H1 (cell line): Measurements from ENCODE around the gene PCDHA5. TPM values are rescaled to one million over a fixed set of nuclear protein-coding genes. Genes with fewer than 3 reads are reported as not detected.

Experiments used
- CTCF ChIA-PET: fragments of 300-600 bp; sonication (Branson Sonifier 250); formaldehyde crosslinking; loops from one replicate; lab custom pipeline; 2021; ENCODE audit not compliant: partially characterized antibody; lab: Charles Lee
- POLR2A ChIA-PET: fragments of 300-600 bp; sonication (Branson Sonifier 250); formaldehyde crosslinking; loops from one replicate; lab custom pipeline; 2021; ENCODE audit warnings: inconsistent platforms; ENCODE audit not compliant: partially characterized antibody; lab: Charles Lee
- DNase-seq, 2 experiments: peaks; one replicate each; pipeline versions ENCODE4 v3.0.0 to v3.0.0-alpha.2; 2010 to 2022; ENCODE audit warnings: low spot score in 2 of 2, low read depth in 1 of 2, mixed read lengths in 1 of 2
- FAIRE-seq: peaks from 2 replicates; lab custom pipeline; 2011; peaks lifted over from hg19 to GRCh38; lab: Jason Lieb, UNC
- H2AFZ ChIP-seq: 2 replicates; pipeline ENCODE4 v1.8.1; 2012; ENCODE audit warnings: low read length, inconsistent platforms
- H2AK5ac ChIP-seq: 2 replicates; pipeline ENCODE4 v1.6.1; 2013; ENCODE audit warnings: low read depth, low read length
- H2BK120ac ChIP-seq: replicated peaks from 2 replicates; pipeline ENCODE3; 2013; ENCODE audit warnings: low read depth, low read length, inconsistent platforms
- H2BK12ac ChIP-seq: 2 replicates; pipeline ENCODE4 v1.6.1; 2013; ENCODE audit warnings: low read depth, low read length
- H2BK15ac ChIP-seq: 2 replicates; pipeline ENCODE4 v1.6.1; 2013; ENCODE audit warnings: low read length
- H2BK20ac ChIP-seq: 2 replicates; pipeline ENCODE4 v1.6.1; 2013; ENCODE audit warnings: low read length
- H2BK5ac ChIP-seq: 2 replicates; pipeline ENCODE4 v1.6.1; 2013; ENCODE audit warnings: low read depth, low read length
- H3K14ac ChIP-seq: 2 replicates; pipeline ENCODE4 v1.6.1; 2013; ENCODE audit warnings: inconsistent platforms; ENCODE audit not compliant: insufficient read length
- H3K18ac ChIP-seq: 2 replicates; pipeline ENCODE4 v1.6.1; 2013; ENCODE audit warnings: low read length; ENCODE audit errors: extremely low read depth
- H3K23ac ChIP-seq: 2 replicates; pipeline ENCODE4 v1.6.1; 2013; ENCODE audit warnings: inconsistent platforms; ENCODE audit not compliant: insufficient read length
- H3K23me2 ChIP-seq: 2 replicates; pipeline ENCODE4 v1.6.1; 2013; ENCODE audit warnings: low read depth, low read length
- H3K27ac ChIP-seq: 2 replicates; pipeline ENCODE4 v1.6.1; 2011; ENCODE audit warnings: low read depth, low read length, inconsistent platforms
- H3K27me3 ChIP-seq, 4 experiments: replicated peaks in 1 of 4; 1 replicate in 1 of 4; 2 replicates in 3 of 4; pipeline versions ENCODE4 v1.6.1 to v1.8.1; 2011 to 2013; ENCODE audit warnings: low read length in 3 of 4, mild to moderate bottlenecking in 3 of 4, inconsistent platforms in 2 of 4, mixed read lengths in 2 of 4, moderate library complexity in 1 of 4; ENCODE audit not compliant: control insufficient read depth in 3 of 4, insufficient read depth in 3 of 4; ENCODE audit errors: extremely low read depth in 1 of 4
- H3K36me3 ChIP-seq, 4 experiments: 2 replicates each; pipeline versions ENCODE4 v1.6.1 to v1.8.1; 2011 to 2013; ENCODE audit warnings: mild to moderate bottlenecking in 4 of 4, low read length in 3 of 4, moderate library complexity in 2 of 4, control low read depth in 1 of 4, inconsistent platforms in 1 of 4; ENCODE audit not compliant: insufficient read depth in 4 of 4, control insufficient read depth in 2 of 4
- H3K4ac ChIP-seq: replicated peaks from 2 replicates; pipeline ENCODE3; 2013; ENCODE audit warnings: low read length, low read depth, mixed read lengths, inconsistent platforms; ENCODE audit not compliant: insufficient read length
- H3K4me1 ChIP-seq, 4 experiments: replicated peaks in 1 of 4; 1 replicate in 1 of 4; 2 replicates in 3 of 4; pipeline versions ENCODE4 v1.6.1 to v1.8.1; 2011 to 2013; ENCODE audit warnings: low read length in 3 of 4, inconsistent platforms in 2 of 4, mixed read lengths in 1 of 4; ENCODE audit not compliant: insufficient read depth in 4 of 4, control insufficient read depth in 3 of 4
- H3K4me2 ChIP-seq, 2 experiments: 2 replicates each; pipeline versions ENCODE4 v1.6.1 to v1.8.1; 2011 to 2013; ENCODE audit warnings: low read depth in 2 of 2, low read length in 2 of 2, control low read depth in 1 of 2, inconsistent platforms in 1 of 2, mild to moderate bottlenecking in 1 of 2; ENCODE audit not compliant: insufficient read depth in 1 of 2
- H3K4me3 ChIP-seq, 4 experiments: fragments of 200-600, 300-600 bp in 1 of 4; sonication (generic), shearing (Covaris generic), sonication (Bioruptor Twin) in 1 of 4; 2 replicates each; pipeline versions ENCODE4 v1.5.1 to v1.8.1; 2011 to 2016; ENCODE audit warnings: low read length in 4 of 4, low read depth in 3 of 4, control low read depth in 2 of 4, inconsistent platforms in 2 of 4, mild to moderate bottlenecking in 2 of 4, mixed read lengths in 1 of 4, moderate library complexity in 1 of 4; ENCODE audit not compliant: insufficient read depth in 2 of 4; ENCODE audit errors: extremely low read depth in 1 of 4
- H3K56ac ChIP-seq: replicated peaks from 2 replicates; pipeline ENCODE3; 2013; ENCODE audit warnings: low read depth, mild to moderate bottlenecking, mixed read lengths, low read length, inconsistent platforms; ENCODE audit not compliant: insufficient read length
- H3K79me1 ChIP-seq: 2 replicates; pipeline ENCODE4 v1.6.1; 2013; ENCODE audit warnings: low read depth, low read length, control low read depth
- H3K79me2 ChIP-seq, 2 experiments: 2 replicates each; pipeline versions ENCODE4 v1.6.1 to v1.8.1; 2012 to 2013; ENCODE audit warnings: low read length in 2 of 2, mild to moderate bottlenecking in 2 of 2, inconsistent platforms in 1 of 2; ENCODE audit not compliant: insufficient read depth in 2 of 2, control insufficient read depth in 1 of 2
- H3K9ac ChIP-seq, 4 experiments: replicated peaks in 1 of 4; 1 replicate in 1 of 4; 2 replicates in 3 of 4; pipeline versions ENCODE4 v1.6.1 to v1.8.1; 2011 to 2013; ENCODE audit warnings: low read depth in 3 of 4, low read length in 3 of 4, control low read depth in 2 of 4, mild to moderate bottlenecking in 2 of 4, moderate library complexity in 2 of 4, inconsistent platforms in 1 of 4; ENCODE audit errors: extremely low read depth in 1 of 4
- H3K9me3 ChIP-seq, 2 experiments: 2 replicates each; pipeline versions ENCODE4 v1.6.1 to v1.8.1; 2012 to 2013; ENCODE audit warnings: mild to moderate bottlenecking in 2 of 2, moderate library complexity in 2 of 2, control low read depth in 1 of 2, inconsistent platforms in 1 of 2, low read depth in 1 of 2, low read length in 1 of 2, mixed read lengths in 1 of 2; ENCODE audit not compliant: insufficient read depth in 2 of 2
- H4K20me1 ChIP-seq, 2 experiments: replicated peaks in 1 of 2; 2 replicates each; pipeline versions ENCODE3 to v1.8.1; 2011 to 2013; ENCODE audit warnings: inconsistent platforms in 2 of 2, low read length in 2 of 2, mild to moderate bottlenecking in 1 of 2; ENCODE audit not compliant: insufficient read depth in 2 of 2, control insufficient read depth in 1 of 2
- H4K5ac ChIP-seq: 2 replicates; pipeline ENCODE4 v1.6.1; 2013; ENCODE audit warnings: low read length, low read depth, mixed read lengths, inconsistent platforms; ENCODE audit not compliant: insufficient read length
- H4K8ac ChIP-seq: 2 replicates; pipeline ENCODE4 v1.8.0; 2013; ENCODE audit warnings: mild to moderate bottlenecking, moderate library complexity, low read length, inconsistent platforms; ENCODE audit not compliant: insufficient read depth; ENCODE audit errors: extremely low read depth
- H4K91ac ChIP-seq: replicated peaks from 2 replicates; pipeline ENCODE3; 2013; ENCODE audit warnings: low read length, mixed read lengths, inconsistent platforms; ENCODE audit not compliant: insufficient read length
- BCL11A ChIP-seq, 2 experiments: IDR thresholded peaks; one replicate each; pipeline ENCODE4 v1.6.1; 2011; ENCODE audit warnings: low read depth in 2 of 2, low read length in 2 of 2, mild to moderate bottlenecking in 2 of 2
- CTBP2 ChIP-seq: IDR thresholded peaks from 2 replicates; pipeline ENCODE4 v1.7.0; 2011; ENCODE audit warnings: borderline replicate concordance, mild to moderate bottlenecking, moderate library complexity, mixed read lengths, low read length; ENCODE audit not compliant: insufficient read depth, insufficient read length
- EZH2 ChIP-seq: fragments of 200-600 bp; sonication (generic); IDR thresholded peaks from 2 replicates; pipeline ENCODE4 v1.7.1; 2012; ENCODE audit warnings: low read depth, mild to moderate bottlenecking, moderate library complexity, low read length, inconsistent platforms; ENCODE audit not compliant: severe bottlenecking
- KDM4A ChIP-seq: IDR thresholded peaks from one replicate; pipeline ENCODE4 v1.7.1; 2012; ENCODE audit warnings: low read depth, mild to moderate bottlenecking, moderate library complexity, low read length, inconsistent platforms; ENCODE audit not compliant: severe bottlenecking
- MAFK ChIP-seq: IDR thresholded peaks from 2 replicates; pipeline ENCODE4 v1.6.1; 2012; ENCODE audit warnings: low read depth, mild to moderate bottlenecking, improper control_type of control experiment, low read length
- RXRA ChIP-seq: IDR thresholded peaks from 2 replicates; pipeline ENCODE4 v1.6.1; 2011; ENCODE audit warnings: low read depth, mild to moderate bottlenecking, low read length, moderate library complexity; ENCODE audit not compliant: insufficient read depth
- SIX5 ChIP-seq: IDR thresholded peaks from 2 replicates; pipeline ENCODE4 v1.6.1; 2011; ENCODE audit warnings: mild to moderate bottlenecking, low read depth, low read length
- WGBS, 2 experiments: shearing (Covaris generic) in 1 of 2; methylation state at CpG; one replicate each; pipeline versions ENCODE4 v1.1.6 to v1.1.7; 2013 to 2015; ENCODE audit warnings: low lambda C conversion rate in 2 of 2, mixed read lengths in 2 of 2, inconsistent platforms in 1 of 2, low coverage in 1 of 2, missing lambda C conversion rate in 1 of 2; ENCODE audit not compliant: insufficient replicate concordance in 2 of 2, insufficient coverage in 1 of 2, insufficient read length in 1 of 2; ENCODE audit errors: extremely low coverage in 1 of 2, missing lambda C conversion rate in 1 of 2; 5-methylcytosine and 5-hydroxymethylcytosine counted together
- polyA plus RNA-seq, 7 experiments: library from polyadenylated mRNA; depleted of rRNA in 3 of 7; stranded (reverse) in 5 of 7; unstranded in 2 of 7; fragments of >200 nt in 5 of 7; fragments of 200-250 nt in 2 of 7; gene quantifications; 1 replicate in 5 of 7; 2 replicates in 1 of 7; 4 replicates in 1 of 7; pipeline versions ENCODE4 v1.2.1 to v1.2.3, GENCODE V29; 2011 to 2013; ENCODE audit warnings: missing spikeins in 2 of 7, mixed read lengths in 2 of 7
- total RNA-seq: library from RNA; stranded (reverse); fragmentation: NEBNext Ultra II Directional; extraction: Animal tissue kit (Norgen Biotek cat#: 25700); gene quantifications from 2 replicates; pipeline ENCODE4 v1.2.1, GENCODE V29; 2021

Gene PCDHA5
- total and polyA plus RNA-seq, 2 of the 8 experiments (the other 6 are each of a cell fraction or from before 2014, with no cell fraction given), result 0.33 to 0.76 TPM

DNA sequence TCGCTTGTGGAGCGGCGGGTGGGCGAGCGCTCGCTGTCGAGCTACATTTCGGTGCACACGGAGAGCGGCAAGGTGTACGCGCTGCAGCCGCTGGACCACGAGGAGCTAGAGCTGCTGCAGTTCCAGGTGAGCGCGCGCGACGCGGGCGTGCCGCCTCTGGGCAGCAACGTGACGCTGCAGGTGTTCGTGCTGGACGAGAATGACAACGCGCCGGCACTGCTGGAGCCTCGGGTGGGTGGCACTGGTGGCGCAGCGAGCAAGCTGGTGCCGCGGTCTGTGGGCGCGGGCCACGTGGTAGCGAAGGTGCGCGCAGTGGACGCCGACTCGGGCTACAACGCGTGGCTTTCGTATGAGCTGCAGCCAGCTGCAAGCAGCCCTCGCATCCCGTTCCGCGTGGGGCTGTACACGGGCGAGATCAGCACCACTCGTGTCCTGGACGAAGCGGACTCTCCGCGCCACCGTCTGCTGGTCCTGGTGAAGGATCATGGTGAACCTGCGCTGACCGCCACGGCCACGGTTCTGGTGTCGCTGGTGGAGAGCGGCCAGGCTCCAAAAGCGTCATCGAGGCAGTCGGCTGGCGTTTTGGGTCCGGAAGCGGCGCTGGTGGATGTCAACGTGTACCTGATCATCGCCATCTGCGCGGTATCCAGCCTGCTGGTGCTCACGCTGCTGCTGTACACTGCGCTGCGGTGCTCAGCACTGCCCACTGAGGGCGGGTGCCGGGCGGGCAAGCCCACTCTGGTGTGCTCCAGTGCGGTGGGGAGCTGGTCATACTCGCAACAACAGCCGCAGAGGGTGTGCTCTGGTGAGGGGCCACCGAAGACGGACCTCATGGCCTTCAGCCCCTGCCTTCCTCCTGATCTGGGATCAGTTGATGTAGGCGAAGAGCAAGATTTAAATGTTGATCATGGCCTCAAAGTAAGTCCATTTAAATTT is 21.7 kb downstream of the PCDHA5 start:
- no peak overlapping the region for H2BK20ac ChIP-seq
- no peak for TF ChIP-seq CTBP2
- TF ChIP-seq SIX5, result no peak
- no peak for TF ChIP-seq KDM4A
- TF ChIP-seq EZH2, result no peak
- TF ChIP-seq RXRA, result no peak
- TF ChIP-seq MAFK, result no peak
- TF ChIP-seq BCL11A (IDR thresholded peaks at IDR 0.05; ENCODE audit: low read depth in 2 of 2, low read length in 2 of 2), result no peak
- H3K27ac ChIP-seq, result no peak overlapping the region
- no peaks in the 10 kb centered on the region for H4K20me1 ChIP-seq
- no peak overlapping the region for H4K8ac ChIP-seq
- WGBS, 2 experiments, result 94% methylated on average over 7 of the region's 87 CpGs; no CpG with 5 or more reads in 1 of the 2 experiments
- H3K27me3 ChIP-seq, result no peaks in the 10 kb centered on the region
- no peak overlapping the region for H3K56ac ChIP-seq
- H2BK5ac ChIP-seq, result no peak overlapping the region
- no peak overlapping the region for H3K4ac ChIP-seq
- no peak overlapping the region for H3K23ac ChIP-seq
- ChIA-PET POLR2A (interaction anchor here (1.8 kb wide), 1 partner anchor 26 kb away, joined by 10 read pairs; the partner anchor contains the start of gene PCDHA11), CTCF (interaction anchor here (0.6 to 4.5 kb wide), 10 partner anchors 15 to 207 kb away, joined by 3 to 122 read pairs (median 12); partner anchors contain the start of genes PCDHA11, PCDHA4, PCDHA6 and PCDHB1)
- H3K9me3 ChIP-seq, result no peaks in the 10 kb centered on the region; a peak in 1 of 4 replicates
- H2BK15ac ChIP-seq, result no peak overlapping the region
- peaks cover 0 to 3% (median 0%) of the 10 kb centered on the region in 4 experiments; a peak in 1 of 8 replicates for H3K36me3 ChIP-seq
- no peaks in the 10 kb centered on the region for H3K4me1 ChIP-seq
- H3K79me2 ChIP-seq, result no peaks in the 10 kb centered on the region
- DNase-seq (no peak), FAIRE-seq (no peak)
- no peak overlapping the region for H3K18ac ChIP-seq
- no peak overlapping the region for H2BK12ac ChIP-seq
- no peak overlapping the region for H3K9ac ChIP-seq
- no peak overlapping the region for H4K91ac ChIP-seq
- H3K23me2 ChIP-seq, result no peaks in the 10 kb centered on the region
- no peak overlapping the region for H2BK120ac ChIP-seq
- H3K4me3 ChIP-seq, result no peak overlapping the region
- no peak overlapping the region for H3K4me2 ChIP-seq
- no peak overlapping the region for H2AK5ac ChIP-seq
- H4K5ac ChIP-seq, result no peak overlapping the region
- no peak overlapping the region for H3K14ac ChIP-seq
- no peak overlapping the region for H2AFZ ChIP-seq
- H3K79me1 ChIP-seq, result no peaks in the 10 kb centered on the region
